Coronary artery (tissue), 2 donors: Measurements from ENCODE around the gene TINAG.

Experiments
- DNase-seq: peaks from one replicate; pipeline ENCODE4 v3.0.0-alpha.2; 2017; ENCODE audit warnings: low spot score
- H3K27ac ChIP-seq, 2 donors: fragments of 200-600 bp; sonication (generic); one replicate each; pipeline ENCODE4 v1.5.1; 2016 to 2019
- H3K4me3 ChIP-seq: fragments of 200-600 bp; sonication (generic); 2 replicates; pipeline ENCODE4 v1.5.1; 2016; ENCODE audit warnings: mild to moderate bottlenecking, moderate library complexity
- CTCF ChIP-seq: fragments of 200-600 bp; sonication (generic); IDR thresholded peaks from one replicate; pipeline ENCODE4 v1.5.1; 2019; ENCODE audit warnings: antibody characterized with exemption

Gene TINAG

GRCh38 chr6:54415517-54415916 lies 107.3 kb downstream of the TINAG start:
- Histone ChIP-seq H3K27ac (no peak overlapping the region), H3K4me3 (no peak overlapping the region)
- no peak for TF ChIP-seq CTCF
- DNase-seq: no peak

GRCh38 chr6:54419885-54420284 lies 111.6 kb downstream of the TINAG start:
- TF ChIP-seq CTCF: no peak
- no peak for DNase-seq
- Histone ChIP-seq H3K27ac (no peak overlapping the region), H3K4me3 (no peak overlapping the region)

- TF ChIP-seq CTCF: no peak
- H3K4me3 ChIP-seq: no peak overlapping the region
- H3K27ac ChIP-seq: no peak overlapping the region
- DNase-seq: no peak
Measured at GRCh38 chr6:54426995-54427394, 118.8 kb downstream of the TINAG start.

GRCh38 chr6:54427396-54427937 lies 119.2 kb downstream of the TINAG start:
- no peak for DNase-seq

GRCh38 chr6:54428431-54428830 lies 120.2 kb downstream of the TINAG start:
- TF ChIP-seq CTCF: no peak
- no peak for DNase-seq
- no peak overlapping the region for H3K27ac ChIP-seq
- H3K4me3 ChIP-seq: no peak overlapping the region

More at GRCh38 chr6:54427396-54427937, 119.2 kb downstream of the TINAG start:
- H3K27ac ChIP-seq: no peak overlapping the region
- no peak overlapping the region for H3K4me3 ChIP-seq
- no peak for TF ChIP-seq CTCF

- Histone ChIP-seq H3K4me3 (no peak overlapping the region), H3K27ac (no peak overlapping the region)
- no peak for TF ChIP-seq CTCF
- no peak for DNase-seq
Measured at GRCh38 chr6:54431466-54431865, 123.2 kb downstream of the TINAG start.
